Measurements from ENCODE around the gene TMEM252. TPM values are rescaled to one million over a fixed set of nuclear protein-coding genes. Genes with fewer than 3 reads are reported as not detected.

The TMEM252 gene
- total RNA-seq, 3 donors from 2014 or later (not counting 1 experiment from before 2014, with no cell fraction given), result not detected

DNA sequence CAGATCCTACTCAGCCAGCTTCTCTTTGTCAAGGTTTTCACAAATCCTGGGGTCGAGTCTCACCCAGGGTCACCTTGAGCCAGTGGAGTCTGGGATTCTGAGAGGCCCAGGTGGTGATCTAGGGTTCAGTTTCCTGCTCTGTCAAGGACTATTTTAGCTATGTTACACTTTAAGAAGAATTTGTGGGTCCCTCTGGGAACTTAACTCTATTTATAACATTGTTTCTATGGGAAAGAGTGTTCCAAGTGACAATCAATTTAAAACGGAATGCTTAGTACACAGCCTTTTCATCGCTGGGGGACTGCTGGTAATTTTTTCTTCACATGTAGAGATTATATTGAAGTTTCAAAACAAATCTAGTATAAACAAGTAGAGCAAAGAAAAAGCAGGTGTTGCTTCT, 26.9 kb upstream of the TMEM252 start:
- no peak overlapping the region for H3K4me3 ChIP-seq (ENCODE audit: low read length)
- Mint-ChIP-seq H3K27ac (no peak overlapping the region), H3K27me3 (ENCODE audit: low read depth in 2 of 2) (peaks cover 14 to 22% of the 10 kb centered on the region in 2 donors), H3K4me1 (no peaks in the 10 kb centered on the region), H3K4me3 (no peak overlapping the region), H3K9me3 (no peaks in the 10 kb centered on the region), H3K36me3 (no peaks in the 10 kb centered on the region)
- no peaks in the 10 kb centered on the region for H3K9me3 ChIP-seq (ENCODE audit: control insufficient read depth, insufficient read depth, low read length)
- intact Hi-C loops (cut with micrococcal nuclease), result no loop called here
- TF ChIP-seq, protein P1, sequence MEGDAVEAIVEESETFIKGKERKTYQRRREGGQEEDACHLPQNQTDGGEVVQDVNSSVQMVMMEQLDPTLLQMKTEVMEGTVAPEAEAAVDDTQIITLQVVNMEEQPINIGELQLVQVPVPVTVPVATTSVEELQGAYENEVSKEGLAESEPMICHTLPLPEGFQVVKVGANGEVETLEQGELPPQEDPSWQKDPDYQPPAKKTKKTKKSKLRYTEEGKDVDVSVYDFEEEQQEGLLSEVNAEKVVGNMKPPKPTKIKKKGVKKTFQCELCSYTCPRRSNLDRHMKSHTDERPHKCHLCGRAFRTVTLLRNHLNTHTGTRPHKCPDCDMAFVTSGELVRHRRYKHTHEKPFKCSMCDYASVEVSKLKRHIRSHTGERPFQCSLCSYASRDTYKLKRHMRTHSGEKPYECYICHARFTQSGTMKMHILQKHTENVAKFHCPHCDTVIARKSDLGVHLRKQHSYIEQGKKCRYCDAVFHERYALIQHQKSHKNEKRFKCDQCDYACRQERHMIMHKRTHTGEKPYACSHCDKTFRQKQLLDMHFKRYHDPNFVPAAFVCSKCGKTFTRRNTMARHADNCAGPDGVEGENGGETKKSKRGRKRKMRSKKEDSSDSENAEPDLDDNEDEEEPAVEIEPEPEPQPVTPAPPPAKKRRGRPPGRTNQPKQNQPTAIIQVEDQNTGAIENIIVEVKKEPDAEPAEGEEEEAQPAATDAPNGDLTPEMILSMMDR (IDR thresholded peaks at IDR 0.05), result no peak
- WGBS (ENCODE audit: insufficient coverage), result 87% methylated on average over 3 of the region's 3 CpGs
- ATAC-seq (no peak), DNase-seq (no peak)
- H3K27me3 ChIP-seq (ENCODE audit: control insufficient read depth, insufficient read depth, low read length), result no peaks in the 10 kb centered on the region
- H3K27ac ChIP-seq (ENCODE audit: low read length), result no peak overlapping the region
- no peaks in the 10 kb centered on the region for H3K36me3 ChIP-seq (ENCODE audit: control insufficient read depth, insufficient read depth, low read length)
- H3K4me1 ChIP-seq (ENCODE audit: control insufficient read depth, insufficient read depth, low read length), result no peaks in the 10 kb centered on the region

DNA sequence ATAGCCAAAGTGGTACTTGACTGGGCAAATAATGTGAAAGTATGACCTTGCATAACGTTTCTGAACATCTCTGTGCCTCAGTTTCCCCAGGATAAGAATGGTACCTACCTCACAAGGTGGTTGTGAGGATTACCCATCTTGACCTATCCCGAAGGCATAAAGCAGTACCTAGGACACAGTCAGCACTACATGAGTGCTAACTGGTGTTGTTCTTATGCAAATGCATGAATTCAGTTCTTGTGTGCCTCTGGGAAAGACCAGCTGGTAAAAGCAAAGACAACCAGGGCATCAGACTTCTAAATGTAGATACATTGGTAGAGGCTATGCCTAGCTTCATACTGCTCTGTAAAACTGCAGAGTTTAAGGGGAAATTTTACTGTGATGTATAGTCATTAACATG, 21.8 kb upstream of the TMEM252 start:
- DNase-seq, result no peak
- peaks cover 12 to 14% of the 10 kb centered on the region in 2 donors for H3K4me1 Mint-ChIP-seq
- TF ChIP-seq, protein P1 (IDR thresholded peaks at IDR 0.05), result no peak
- H3K36me3 Mint-ChIP-seq, result no peaks in the 10 kb centered on the region
- ATAC-seq, result no peak
- Histone ChIP-seq H3K4me1 (ENCODE audit: control insufficient read depth, insufficient read depth, low read length) (peaks cover 14% of the 10 kb centered on the region), H3K27ac (ENCODE audit: low read length) (no peak overlapping the region), H3K27me3 (ENCODE audit: control insufficient read depth, insufficient read depth, low read length) (no peaks in the 10 kb centered on the region), H3K36me3 (ENCODE audit: control insufficient read depth, insufficient read depth, low read length) (no peaks in the 10 kb centered on the region), H3K4me3 (ENCODE audit: low read length) (no peak overlapping the region), H3K9me3 (ENCODE audit: control insufficient read depth, insufficient read depth, low read length) (no peaks in the 10 kb centered on the region)
- H3K27ac Mint-ChIP-seq, result no peak overlapping the region
- H3K4me3 Mint-ChIP-seq, result no peak overlapping the region
- WGBS (ENCODE audit: insufficient coverage), result 81% methylated on average over 2 of the region's 2 CpGs
- intact Hi-C loops (cut with micrococcal nuclease), result no loop called here
- peaks cover 0 to 7% of the 10 kb centered on the region in 2 donors for H3K27me3 Mint-ChIP-seq (ENCODE audit: low read depth in 2 of 2)
- no peaks in the 10 kb centered on the region for H3K9me3 Mint-ChIP-seq

DNA sequence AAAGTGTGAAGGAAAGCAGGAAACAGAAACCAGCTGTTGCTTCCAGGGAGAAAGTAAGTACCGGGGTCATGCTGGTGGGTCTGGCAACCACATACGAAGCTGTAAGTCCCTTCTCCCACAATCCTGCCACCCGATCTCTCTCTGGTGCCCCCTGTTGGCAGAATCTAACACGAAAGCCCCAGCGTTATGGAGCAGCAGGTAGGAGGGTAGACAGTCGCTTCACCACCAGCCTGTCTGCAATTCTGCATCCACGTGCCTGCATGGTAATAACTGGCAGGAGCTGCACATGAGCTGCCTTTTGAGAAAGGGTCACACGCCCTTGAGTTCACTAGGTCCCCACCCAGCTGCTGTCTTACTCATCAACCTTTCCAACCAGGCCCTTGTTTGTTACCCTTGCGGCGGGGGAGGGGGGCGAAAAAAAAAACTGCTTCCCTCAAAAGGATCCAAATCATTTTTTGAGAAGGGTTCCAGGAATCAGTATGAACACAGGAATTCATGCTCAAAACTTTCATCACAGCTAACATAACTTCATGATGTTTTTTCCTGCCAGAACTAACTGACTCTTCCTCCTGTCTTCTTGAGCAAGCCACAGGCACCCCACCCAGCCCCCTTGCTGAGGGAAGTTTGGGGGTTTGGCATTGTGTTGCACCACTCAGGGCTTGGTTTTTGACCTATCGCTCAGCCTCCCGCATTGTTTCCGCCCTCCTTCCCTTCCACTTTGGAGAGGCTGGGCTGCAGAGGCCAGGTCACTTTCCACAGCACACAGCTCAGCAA, 19.6 kb upstream of the TMEM252 start:
- no peak overlapping the region for H3K27ac ChIP-seq (ENCODE audit: low read length)
- TF ChIP-seq, protein P1 (IDR thresholded peaks at IDR 0.05), result peak; percentile 26
- WGBS (ENCODE audit: insufficient coverage), result 14% methylated on average over 14 of the region's 14 CpGs
- Mint-ChIP-seq H3K4me3 (peak overlapping the region; percentile 66), H3K27me3 (ENCODE audit: low read depth in 2 of 2) (peaks cover 0 to 6% of the 10 kb centered on the region in 2 donors), H3K27ac (peak overlapping the region in 1 of 2 donors; percentile 57), H3K9me3 (no peaks in the 10 kb centered on the region), H3K36me3 (no peaks in the 10 kb centered on the region), H3K4me1 (peaks cover 12 to 14% of the 10 kb centered on the region in 2 donors)
- no peaks in the 10 kb centered on the region for H3K36me3 ChIP-seq (ENCODE audit: control insufficient read depth, insufficient read depth, low read length)
- DNase-seq, result peak; percentile 40 to 61
- intact Hi-C loops (cut with micrococcal nuclease), result no loop called here
- H3K4me3 ChIP-seq (ENCODE audit: low read length), result no peak overlapping the region
- H3K27me3 ChIP-seq (ENCODE audit: control insufficient read depth, insufficient read depth, low read length), result no peaks in the 10 kb centered on the region
- no peaks in the 10 kb centered on the region for H3K9me3 ChIP-seq (ENCODE audit: control insufficient read depth, insufficient read depth, low read length)
- ATAC-seq, result peak; percentile 71 to 81 (median 74)
- peaks cover 14% of the 10 kb centered on the region for H3K4me1 ChIP-seq (ENCODE audit: control insufficient read depth, insufficient read depth, low read length)
